Adrenal gland (tissue), 12 donors: ENCODE measurements around the gene EI24. TPM values are rescaled to one million over a fixed set of nuclear protein-coding genes. Genes with fewer than 3 reads are reported as not detected.
"Not testable (repeated sequence)": the region's sequence is repeated elsewhere in the genome, so short reads cannot be mapped to it uniquely, and the experiment has no call there.

ENCODE experiments used
- DNase-seq, 7 donors: peaks; one replicate each; pipeline ENCODE4 v3.0.0-alpha.2; 2019 to 2020
- H3K27ac ChIP-seq, 5 donors: fragments of 200-600 bp; sonication (generic) in 4 of 5; 1 replicate in 3 of 5; 2 replicates in 2 of 5; pipeline versions ENCODE4 v1.5.1 to v1.8.0; 2016 to 2020; ENCODE audit warnings: mild to moderate bottlenecking in 1 of 5
- H3K27me3 ChIP-seq: fragments of 200-600 bp; 2 replicates; pipeline ENCODE4 v1.8.0; 2021
- H3K36me3 ChIP-seq, 2 donors: fragments of 200-600 bp; replicated peaks in 1 of 2; 1 replicate in 1 of 2; 2 replicates in 1 of 2; pipeline versions ENCODE4 v1.5.1 to v1.8.0; 2018 to 2022
- H3K4me1 ChIP-seq, 2 donors: fragments of 200-600 bp; replicated peaks in 1 of 2; 1 replicate in 1 of 2; 2 replicates in 1 of 2; pipeline versions ENCODE4 v1.5.1 to v1.8.0; 2018 to 2021
- H3K4me3 ChIP-seq, 4 donors: fragments of 200-600 bp; sonication (generic) in 3 of 4; one replicate each; pipeline ENCODE4 v1.5.1; 2016 to 2018
- H3K9me3 ChIP-seq, 3 donors: fragments of 200-600 bp; sonication (generic) in 1 of 3; replicated peaks in 1 of 3; 1 replicate in 2 of 3; 2 replicates in 1 of 3; pipeline versions ENCODE4 v1.5.1 to v1.8.0; 2016 to 2021
- CTCF ChIP-seq, 6 experiments: fragments of 450-650 bp in 4 of 6; fragments of 200-600 bp in 2 of 6; sonication (generic) in 1 of 6; IDR thresholded peaks; 1 replicate in 5 of 6; 2 replicates in 1 of 6; pipeline versions ENCODE4 v1.5.1 to v1.8.0; 2016 to 2021; ENCODE audit warnings: antibody characterized with exemption in 6 of 6, mild to moderate bottlenecking in 2 of 6, moderate library complexity in 1 of 6
- POLR2A ChIP-seq, 2 donors: fragments of 450-650 bp; IDR thresholded peaks; one replicate each; pipeline ENCODE4 v1.6.1; 2017; ENCODE audit warnings: antibody characterized with exemption in 2 of 2, mild to moderate bottlenecking in 2 of 2, moderate library complexity in 1 of 2
- WGBS, 4 donors: extraction: QIAGEN DNeasy Blood & Tissue Kit in 2 of 4; methylation state at CpG; one replicate each; pipeline versions ENCODE4 v1.1.5 to v1.1.7; 2013 to 2017; 5-methylcytosine and 5-hydroxymethylcytosine counted together
- intact Hi-C, 2 donors: fragments of 100-400 bp; cut with DNase I; formaldehyde crosslinking; loops; one replicate each; pipeline versions ENCODE4 v1.14.1 to v1.15.0; 2022 to 2023
- polyA plus RNA-seq, 3 donors: library from polyadenylated mRNA; stranded (reverse); fragments of 200-250 nt in 2 of 3; fragments of 350-450 nt in 1 of 3; fragmentation: Illumina TruSeq in 1 of 3; extraction: RNeasy Lipid Tissue Mini Kit (QIAGEN cat#74804) in 1 of 3; gene quantifications; one replicate each; pipeline ENCODE4 v1.2.3, GENCODE V29; 2013 to 2014
- total RNA-seq, 9 donors: library from RNA; depleted of rRNA in 4 of 9; stranded (reverse); fragments of >200 nt in 4 of 9; fragments of 120-200 nt in 1 of 9; fragmentation: NEBNext Ultra II Directional in 1 of 9; extraction: Animal tissue kit (Norgen Biotek cat#: 25700) in 1 of 9; gene quantifications; one replicate each; pipeline versions ENCODE4 v1.1.0 to v1.2.4, GENCODE V29; 2013 to 2023
- donor health status: healthy with polysubstance abuse.
- donor health status: Bipolar disorder and iron deficiency.
- donor health status: DM: yes; HTN: yes; CAD: no.
- donor health status: DM: no; HTN: no; CAD: no.
- donor health status: DM: no; HTN: no; CAD: no.
- donor health status: DM: yes; HTN: yes; CAD: no.

The EI24 gene
- total and polyA plus RNA-seq, 12 donors, result 19.0 to 65.6 (median 46.7) TPM

GRCh38 chr11:125532668-125533067, 36.6 kb upstream of the EI24 start:
- TF ChIP-seq POLR2A (IDR thresholded peaks at IDR 0.05) (no peak), CTCF (IDR thresholded peaks at IDR 0.05) (no peak)
- intact Hi-C loops, result no loop called here

GRCh38 chr11:125535585-125535984, 33.7 kb upstream of the EI24 start:
- H3K27me3 ChIP-seq, result no peaks in the 10 kb centered on the region
- no peaks in the 10 kb centered on the region for H3K9me3 ChIP-seq
- H3K4me3 ChIP-seq, result no peak overlapping the region
- intact Hi-C loops, result no loop called here
- H3K4me1 ChIP-seq, result no peaks in the 10 kb centered on the region
- WGBS, 4 donors, result 59 to 73% (median 63%) methylated on average over 1 of the region's 1 CpG
- DNase-seq, result no peak
- no peak overlapping the region for H3K27ac ChIP-seq
- H3K36me3 ChIP-seq, result no peaks in the 10 kb centered on the region
- no peak for TF ChIP-seq CTCF (IDR thresholded peaks at IDR 0.05)
- TF ChIP-seq POLR2A (IDR thresholded peaks at IDR 0.05), result no peak

More at GRCh38 chr11:125532668-125533067, 36.6 kb upstream of the EI24 start:
- Histone ChIP-seq H3K9me3 (no peaks in the 10 kb centered on the region), H3K36me3 (no peaks in the 10 kb centered on the region), H3K27me3 (no peaks in the 10 kb centered on the region), H3K4me3 (no peak overlapping the region), H3K27ac (no peak overlapping the region), H3K4me1 (no peaks in the 10 kb centered on the region)
- WGBS, 4 donors, result 69 to 76% (median 75%) methylated on average over 3 of the region's 3 CpGs
- DNase-seq, result no peak

GRCh38 chr11:125536834-125537233, 32.4 kb upstream of the EI24 start:
- H3K4me1 ChIP-seq, H3K9me3 ChIP-seq, H3K27me3 ChIP-seq, DNase-seq, H3K36me3 ChIP-seq, H3K27ac ChIP-seq, H3K4me3 ChIP-seq, intact Hi-C loops: not testable (repeated sequence)
- WGBS, 4 donors, result 70 to 73% methylated on average over 2 to 9 of the region's 19 CpGs; no CpG with 5 or more reads in 2 of the 4 donors

- DNase-seq, result no peak
- Histone ChIP-seq H3K36me3 (no peaks in the 10 kb centered on the region), H3K27me3 (no peaks in the 10 kb centered on the region), H3K27ac (no peak overlapping the region), H3K4me3 (no peak overlapping the region), H3K4me1 (no peaks in the 10 kb centered on the region), H3K9me3 (no peaks in the 10 kb centered on the region)
- TF ChIP-seq POLR2A (IDR thresholded peaks at IDR 0.05) (no peak), CTCF (IDR thresholded peaks at IDR 0.05) (no peak)
- intact Hi-C loops, result no loop called here
Measured at GRCh38 chr11:125542709-125543108, 26.6 kb upstream of the EI24 start.

GRCh38 chr11:125550780-125551179, 18.5 kb upstream of the EI24 start:
- Histone ChIP-seq H3K4me1 (no peaks in the 10 kb centered on the region), H3K36me3 (no peaks in the 10 kb centered on the region), H3K27me3 (no peaks in the 10 kb centered on the region), H3K9me3 (peaks cover 0 to 5% (median 0%) of the 10 kb centered on the region in 3 donors), H3K4me3 (no peak overlapping the region), H3K27ac (no peak overlapping the region)
- intact Hi-C loops, result no loop called here
- TF ChIP-seq CTCF (IDR thresholded peaks at IDR 0.05), result no peak
- no peak for TF ChIP-seq POLR2A (IDR thresholded peaks at IDR 0.05)
- DNase-seq, result no peak
- 82 to 95% (median 88%) methylated on average over 1 of the region's 1 CpG for WGBS, 4 donors
